ENCODE data around the gene TCEA3.
A peak's percentile ranks its signal among the peaks of the same experiment; 100 is the strongest.

Gene TCEA3

DNA sequence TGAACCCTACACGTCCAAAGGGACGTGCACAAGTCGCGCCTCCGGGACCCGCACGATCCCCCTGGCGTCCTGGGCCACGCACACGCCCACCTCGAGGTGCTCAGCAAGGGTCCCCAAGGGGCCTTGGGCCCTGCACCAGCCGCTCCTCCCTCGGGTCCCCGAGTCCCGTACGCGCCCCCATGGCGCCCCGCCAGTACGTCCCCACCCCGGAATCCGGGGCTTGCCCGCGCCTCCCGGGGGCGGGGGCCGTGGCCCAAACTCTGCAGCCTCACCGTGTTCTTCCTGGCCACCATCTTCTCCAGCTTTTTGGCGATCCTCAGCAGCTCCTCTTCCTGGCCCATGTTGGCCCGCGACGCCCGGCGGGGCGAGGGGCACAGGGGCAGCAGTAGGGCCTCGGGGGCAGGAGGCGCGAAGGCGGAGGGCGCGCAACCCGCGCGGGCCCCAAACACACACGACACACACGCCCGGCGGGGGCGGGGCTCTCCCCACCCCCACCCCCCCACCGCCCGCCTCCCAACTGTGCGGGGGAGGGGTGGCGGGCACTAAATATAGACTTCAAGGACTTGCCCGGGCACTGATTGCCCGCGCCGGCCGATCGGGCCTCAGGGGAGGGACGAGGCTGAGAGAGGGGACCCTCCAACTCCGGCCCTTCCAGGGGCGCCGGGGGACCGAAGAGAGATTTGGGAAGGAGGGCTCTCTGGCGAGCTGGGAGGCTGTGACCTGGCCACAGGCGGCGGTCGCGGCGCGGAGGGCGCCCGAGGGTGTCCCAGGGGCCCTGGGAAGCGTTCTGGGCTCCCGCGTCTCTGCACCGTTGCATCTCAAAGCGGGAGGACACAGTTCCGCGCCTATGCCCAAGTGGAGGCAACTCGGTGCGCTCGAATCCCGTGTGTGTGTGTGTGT lies at the start of gene TCEA3:
TSS of gene TCEA3 (minus strand) at position 456 of the 900 bp plus-strand sequence. CDS start at position 341, 115 bp downstream.
- DNase-seq: peak; percentile 32 to 36

DNA sequence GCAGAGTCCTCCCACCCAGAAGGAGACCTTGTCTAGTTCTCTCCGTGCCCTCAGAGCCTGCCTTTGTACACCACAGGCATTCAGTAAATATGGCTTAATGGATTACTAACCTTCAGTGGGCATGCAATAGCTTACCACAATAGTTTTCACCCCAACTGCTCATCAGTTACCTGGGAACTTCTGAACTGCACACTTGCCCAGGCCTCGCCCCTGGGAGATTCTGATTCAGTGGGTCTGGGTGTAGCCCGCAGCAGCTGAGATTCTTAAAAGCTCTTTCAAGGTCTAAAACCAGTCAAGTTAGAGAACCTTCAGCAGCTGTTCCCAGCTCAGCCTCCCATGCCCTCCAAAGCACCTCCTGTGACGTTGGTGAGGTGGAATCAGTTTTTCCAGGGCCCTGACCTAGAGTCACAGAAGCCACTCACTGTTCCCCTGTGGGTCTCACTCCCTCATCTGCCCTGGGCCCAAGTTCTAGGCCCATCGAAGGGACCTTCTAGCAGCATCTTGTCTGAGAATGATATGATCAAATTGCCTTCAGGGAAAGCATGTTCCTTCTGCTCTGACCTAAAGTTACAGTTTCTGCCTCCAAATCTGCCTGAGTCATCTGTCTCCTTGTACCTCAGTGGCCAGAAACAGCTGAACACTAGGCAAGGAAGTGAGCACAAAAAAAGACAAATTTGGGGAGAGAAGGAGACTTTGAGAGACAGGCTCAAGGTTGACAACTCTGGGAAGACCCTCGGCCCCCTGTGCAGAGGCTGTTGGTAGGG lies 48.7 kb upstream of the TCEA3 start:
- DNase-seq: no peak

DNA sequence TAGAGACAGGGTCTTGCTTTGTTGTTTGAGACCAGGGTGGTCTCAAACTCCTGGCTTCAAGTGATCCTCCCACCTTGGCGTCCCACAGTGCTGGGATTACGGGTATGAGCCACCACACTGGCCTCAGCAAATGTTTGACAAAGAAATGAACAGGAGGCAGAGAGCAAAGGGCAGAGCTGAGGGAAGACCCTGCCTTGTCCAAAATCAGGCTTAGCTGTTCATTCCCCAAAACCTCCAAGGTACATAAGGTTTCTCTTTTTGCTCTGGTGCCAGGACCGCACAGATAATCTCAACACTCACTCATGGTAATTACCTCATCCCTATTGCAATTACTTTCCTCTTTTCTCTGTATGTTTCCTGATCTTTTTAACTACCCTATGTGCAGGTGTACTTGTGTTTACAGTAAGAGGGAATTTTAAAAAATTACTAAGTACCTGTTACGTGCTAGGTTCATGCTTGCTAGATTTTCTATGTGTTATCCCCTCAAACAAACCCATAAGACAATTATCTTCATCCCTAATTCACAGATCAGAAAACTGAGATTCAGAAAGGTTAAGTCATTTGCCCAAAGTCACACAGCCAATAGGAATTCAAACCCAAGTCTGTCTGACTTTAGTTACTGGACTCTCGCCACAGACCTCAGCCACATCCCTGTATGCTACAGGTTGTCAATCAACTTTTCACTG lies 47.9 kb upstream of the TCEA3 start:
- DNase-seq: no peak

DNA sequence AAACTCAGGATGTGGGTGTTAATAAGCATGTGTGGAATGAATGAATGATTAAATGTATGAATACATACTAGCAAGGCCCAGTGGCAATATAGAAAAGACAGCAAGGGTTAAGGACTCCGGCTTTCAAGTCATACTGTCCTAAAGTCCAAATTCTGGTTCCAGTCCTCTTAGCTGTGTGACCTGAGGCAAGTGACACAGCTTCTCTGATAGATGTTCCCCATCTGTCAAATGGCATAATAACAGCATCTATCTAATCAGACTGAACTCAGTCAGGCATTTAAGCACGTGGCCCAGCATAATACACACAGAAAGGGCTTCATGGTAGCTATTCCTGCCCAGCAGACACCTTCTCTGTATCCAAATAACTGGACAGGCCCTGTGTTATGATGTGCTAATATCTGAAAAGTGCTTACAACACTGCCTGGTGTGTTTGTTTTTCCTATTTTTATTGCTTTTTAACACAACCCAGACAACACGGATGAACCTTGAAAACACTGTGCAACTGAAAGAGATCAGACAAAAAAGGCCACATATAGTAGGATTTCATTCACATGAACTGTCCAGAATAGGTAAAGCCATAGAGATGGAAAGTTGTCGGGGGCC lies 47.0 kb upstream of the TCEA3 start:
- DNase-seq: no peak

DNA sequence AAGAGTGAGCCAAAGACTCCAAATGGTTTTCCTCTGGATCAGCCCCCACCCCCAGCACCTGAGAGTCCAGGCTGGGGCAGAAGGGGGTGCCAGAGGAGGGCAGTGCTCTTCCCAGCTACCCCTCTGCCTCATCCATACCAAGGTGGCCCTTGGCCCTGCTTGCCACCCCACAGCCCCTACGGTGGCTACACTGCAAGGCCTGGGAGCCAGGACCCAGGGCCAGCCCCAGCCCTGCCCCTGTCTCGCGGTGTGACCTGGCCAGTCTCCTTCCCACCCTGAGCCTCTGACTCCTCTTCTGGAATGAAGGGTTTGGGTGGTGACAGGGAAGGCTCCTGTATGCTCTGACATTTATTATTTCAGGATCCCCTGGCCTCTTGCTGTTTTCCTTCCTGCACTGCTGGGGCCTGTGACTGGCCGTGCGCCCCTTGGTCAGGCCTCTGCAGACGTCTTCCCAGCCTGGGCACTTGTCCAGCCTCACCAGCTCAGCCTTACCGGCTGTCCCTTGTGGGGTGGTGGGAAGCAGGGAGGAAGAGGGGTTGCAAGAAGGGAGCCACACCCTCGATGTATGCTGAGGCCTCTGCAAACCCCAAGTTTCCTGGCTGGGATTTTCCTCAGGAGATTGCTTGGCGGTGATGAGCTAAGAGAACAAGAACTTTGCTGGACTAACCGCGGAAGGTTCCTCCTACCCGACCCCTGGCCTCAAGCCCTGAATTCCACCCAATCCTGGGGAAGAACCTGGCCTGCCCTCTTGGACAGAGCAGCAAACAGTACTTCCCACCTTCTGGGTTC lies 45.9 kb upstream of the TCEA3 start:
- no peak for DNase-seq

DNA sequence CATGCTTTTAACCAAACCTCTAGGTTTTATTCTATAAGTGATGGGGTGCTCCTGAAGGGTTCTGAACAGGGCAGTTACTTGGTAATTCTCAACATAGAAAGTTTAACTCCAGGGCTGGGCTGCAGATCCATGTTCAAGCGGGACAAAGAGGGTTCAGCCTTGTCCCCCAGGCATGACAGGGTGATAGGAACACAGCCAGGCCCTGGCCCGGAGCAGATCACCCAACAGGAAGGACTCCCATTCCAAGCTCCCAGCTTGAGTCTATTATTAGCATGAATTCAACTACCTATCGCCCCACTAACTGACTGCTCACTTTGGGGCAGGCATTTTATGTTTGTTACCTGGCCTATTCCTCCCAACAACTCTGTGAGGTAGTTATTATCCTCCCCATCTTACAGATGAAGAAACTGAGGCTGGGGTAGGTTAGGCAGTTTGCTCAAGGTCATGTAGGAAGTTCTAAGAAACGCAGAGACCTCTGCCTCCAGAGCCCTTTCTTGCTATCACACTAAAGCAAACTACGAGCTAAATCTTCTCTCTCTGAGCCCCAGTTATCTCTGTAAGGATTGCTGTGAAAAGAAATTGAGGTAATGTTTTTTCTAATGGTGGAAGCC lies 44.9 kb upstream of the TCEA3 start:
- DNase-seq: no peak

DNA sequence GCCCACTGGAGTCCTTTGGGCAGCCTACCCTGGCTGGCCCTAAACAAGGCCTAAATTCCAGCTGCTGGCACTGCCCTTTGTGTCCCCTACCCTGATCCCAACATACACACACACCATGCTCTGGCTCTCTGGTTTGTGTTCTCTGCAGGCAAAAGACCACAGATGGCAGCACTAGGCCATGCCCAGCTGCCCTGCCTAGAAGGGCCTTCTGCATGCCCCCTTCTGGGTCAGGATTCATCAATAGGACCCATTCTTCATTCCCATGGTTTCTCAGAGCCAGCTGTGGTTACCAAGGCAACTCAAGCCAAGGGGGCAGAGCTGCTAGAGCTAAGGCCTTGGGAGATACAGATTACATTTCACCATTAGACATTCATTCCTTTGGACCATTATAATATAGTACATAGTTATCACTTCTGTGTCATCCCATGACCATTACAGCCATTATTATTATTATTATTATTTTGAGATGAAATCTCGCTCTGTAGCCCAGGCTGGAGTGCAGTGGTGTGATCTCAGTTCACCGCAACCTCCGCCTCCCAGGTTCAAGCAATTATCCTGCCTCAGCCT lies 42.0 kb upstream of the TCEA3 start:
- no peak for DNase-seq

DNA sequence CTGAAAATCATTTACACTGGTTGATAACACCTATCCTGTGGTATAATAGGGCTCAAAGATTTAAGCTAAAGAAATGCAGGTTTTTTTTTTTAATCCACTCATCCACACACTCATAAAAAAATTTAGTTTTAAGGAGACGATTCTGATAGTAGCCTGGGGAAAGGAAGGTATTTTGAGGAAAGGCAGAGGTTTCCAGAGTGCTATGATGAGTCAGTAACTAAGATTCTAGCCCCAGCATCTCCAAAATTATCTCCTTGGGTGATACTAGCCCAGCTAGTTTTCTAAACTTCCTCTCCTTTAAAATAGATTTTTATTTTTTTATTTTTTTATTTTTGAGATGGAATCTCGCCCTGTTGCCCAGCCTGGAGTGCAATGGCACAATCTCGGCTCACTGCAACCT lies 38.7 kb upstream of the TCEA3 start:
- no peak for DNase-seq

DNA sequence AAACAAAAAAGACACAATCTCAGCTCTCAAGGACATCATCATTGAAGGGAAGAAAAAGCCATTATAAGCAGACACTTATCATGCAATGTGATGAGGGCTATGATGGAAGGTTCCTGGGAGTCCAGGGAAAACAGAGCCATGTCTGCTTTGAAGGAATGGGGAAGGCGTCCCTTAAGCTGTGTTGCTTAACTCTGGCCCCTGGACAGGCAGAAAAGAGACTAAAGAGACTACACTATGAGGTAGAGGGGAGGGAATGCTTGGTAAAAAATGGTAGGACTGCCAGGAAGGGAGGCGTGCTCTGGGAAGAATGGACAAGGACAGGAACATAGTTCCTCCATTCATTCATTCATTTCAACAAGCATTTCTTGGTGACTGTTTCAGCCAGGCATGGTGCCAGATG lies 38.2 kb upstream of the TCEA3 start:
- DNase-seq: no peak

GRCh38 chr1:23461050-23461449 lies 36.5 kb upstream of the TCEA3 start:
- no peak for DNase-seq

- no peak for DNase-seq
These were observed 36.0 kb upstream of the TCEA3 start for GRCh38 chr1:23460519-23460918.

- no peak for DNase-seq
These were observed 34.8 kb upstream of the TCEA3 start for GRCh38 chr1:23459338-23459757.

DNA sequence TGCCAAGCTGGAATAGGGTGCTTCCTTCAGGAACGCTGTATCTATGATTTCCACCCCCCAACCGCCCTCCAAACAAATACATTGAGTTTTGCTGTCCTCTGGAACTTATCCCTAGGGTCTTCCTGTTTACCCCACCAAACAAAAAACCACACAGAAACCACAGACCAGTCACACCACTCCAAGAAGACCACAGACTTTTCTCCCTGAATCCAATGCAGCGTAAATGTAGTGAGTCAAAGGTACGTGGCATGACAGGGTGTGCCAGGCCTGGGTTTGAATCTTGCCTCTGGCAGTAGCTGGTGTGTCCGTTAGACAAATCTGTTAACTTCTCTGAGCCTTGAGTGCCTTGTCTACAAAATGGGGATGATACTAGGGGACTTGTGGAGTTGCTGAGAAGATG lies 31.7 kb upstream of the TCEA3 start:
- no peak for DNase-seq

GRCh38 chr1:23453455-23454000 lies 29.0 kb upstream of the TCEA3 start:
- DNase-seq: no peak

DNA sequence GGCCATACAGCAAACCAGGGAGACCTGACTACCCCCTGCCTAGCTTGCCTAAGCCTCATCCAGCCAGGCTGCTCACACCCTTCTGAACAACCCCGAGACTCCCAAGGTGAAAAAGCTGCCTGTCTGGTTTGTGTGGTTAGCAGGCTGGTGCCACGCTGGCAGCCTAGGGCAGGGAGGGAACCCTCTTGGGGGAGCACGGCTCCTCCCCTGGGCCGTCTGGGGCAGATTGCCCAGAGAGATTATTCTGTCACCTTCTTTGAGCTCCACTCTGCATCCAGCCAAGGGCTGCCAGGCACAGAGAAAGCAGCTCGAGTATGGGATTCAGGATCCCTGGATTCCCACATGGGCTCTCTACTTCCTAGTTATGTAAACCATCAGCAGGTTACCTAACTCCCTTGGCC lies 27.5 kb upstream of the TCEA3 start:
- no peak for DNase-seq

GRCh38 chr1:23451441-23451840 lies 26.9 kb upstream of the TCEA3 start:
- DNase-seq: no peak

GRCh38 chr1:23450894-23451293 lies 26.3 kb upstream of the TCEA3 start:
- no peak for DNase-seq

GRCh38 chr1:23449958-23450357 lies 25.4 kb upstream of the TCEA3 start:
- DNase-seq: no peak

DNA sequence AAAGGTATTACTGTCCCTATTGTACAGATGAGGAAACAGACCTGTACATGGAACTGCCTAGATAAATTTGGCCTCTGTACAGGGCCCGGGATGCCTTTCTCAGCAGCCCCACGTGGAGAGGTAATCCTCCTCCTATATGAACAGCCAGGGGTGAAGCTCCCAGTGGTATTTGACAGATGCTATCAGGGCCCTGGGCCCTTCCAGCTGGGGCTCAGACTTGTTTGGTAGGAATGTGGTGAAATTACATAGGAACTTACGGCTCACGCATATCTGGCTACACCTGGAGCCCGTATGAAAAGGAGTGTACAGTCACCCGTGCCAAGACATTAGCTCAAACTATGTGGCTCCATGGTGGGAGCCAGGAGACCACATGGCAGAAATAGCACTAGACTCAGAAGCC lies 24.8 kb upstream of the TCEA3 start:
- no peak for DNase-seq

- no peak for DNase-seq
These were observed 24.3 kb upstream of the TCEA3 start for GRCh38 chr1:23448846-23449245.

DNA sequence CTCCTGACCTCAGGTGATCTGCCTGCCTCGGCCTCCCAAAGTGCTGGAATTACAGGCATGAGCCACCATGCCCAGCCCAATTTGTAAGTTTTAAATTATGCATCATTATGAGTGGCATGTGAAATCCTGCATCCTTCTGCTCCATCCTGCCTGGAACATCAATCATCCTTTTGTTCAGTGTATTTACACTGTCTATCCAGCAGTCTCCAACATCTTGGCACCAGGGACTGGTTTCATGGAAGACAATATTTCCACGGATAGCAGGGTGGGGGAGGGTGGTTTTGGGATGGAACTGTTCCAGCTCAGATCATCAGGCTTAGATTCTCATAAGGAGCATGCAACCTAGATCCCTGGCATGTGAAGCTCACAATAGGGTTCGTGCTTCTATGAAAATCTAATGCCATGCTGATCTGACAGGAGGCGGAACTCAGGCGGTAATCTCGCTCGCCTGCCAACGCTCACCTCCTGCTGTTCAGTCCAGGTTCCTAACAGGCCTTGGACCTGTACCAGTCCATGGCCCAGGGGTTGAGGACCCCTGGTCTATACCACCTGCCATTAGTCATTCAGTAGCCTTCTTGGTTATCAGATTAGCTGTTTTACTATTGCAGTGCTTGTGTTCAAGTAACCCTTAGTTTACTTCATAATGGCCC lies 22.2 kb upstream of the TCEA3 start:
- no peak for DNase-seq
